Epithelial cell of proximal tubule (primary cell): ENCODE measurements around the gene TMEM221. TPM values are rescaled to one million over a fixed set of nuclear protein-coding genes. Genes with fewer than 3 reads are reported as not detected.

Experiments used
- DNase-seq: peaks from one replicate; pipeline ENCODE4 v3.0.0-alpha.2; 2011; ENCODE audit warnings: low read depth
- H3K4me3 ChIP-seq: 2 replicates; pipeline ENCODE4 v1.5.1; 2011; ENCODE audit warnings: low read depth, mild to moderate bottlenecking, low read length
- total RNA-seq: library from RNA; depleted of rRNA; stranded (reverse); fragments of >200 nt; gene quantifications from 2 replicates; pipeline ENCODE4 v1.2.3, GENCODE V29; 2015
- TF ChIP-seq, protein P1 (sequence below): conservative IDR thresholded peaks from 2 replicates; pipeline ENCODE4 v1.5.1; 2012; ENCODE audit warnings: low read depth, mild to moderate bottlenecking, low read length

The TMEM221 gene
- total RNA-seq, 1 donor from 2014 or later: not detected

DNA sequence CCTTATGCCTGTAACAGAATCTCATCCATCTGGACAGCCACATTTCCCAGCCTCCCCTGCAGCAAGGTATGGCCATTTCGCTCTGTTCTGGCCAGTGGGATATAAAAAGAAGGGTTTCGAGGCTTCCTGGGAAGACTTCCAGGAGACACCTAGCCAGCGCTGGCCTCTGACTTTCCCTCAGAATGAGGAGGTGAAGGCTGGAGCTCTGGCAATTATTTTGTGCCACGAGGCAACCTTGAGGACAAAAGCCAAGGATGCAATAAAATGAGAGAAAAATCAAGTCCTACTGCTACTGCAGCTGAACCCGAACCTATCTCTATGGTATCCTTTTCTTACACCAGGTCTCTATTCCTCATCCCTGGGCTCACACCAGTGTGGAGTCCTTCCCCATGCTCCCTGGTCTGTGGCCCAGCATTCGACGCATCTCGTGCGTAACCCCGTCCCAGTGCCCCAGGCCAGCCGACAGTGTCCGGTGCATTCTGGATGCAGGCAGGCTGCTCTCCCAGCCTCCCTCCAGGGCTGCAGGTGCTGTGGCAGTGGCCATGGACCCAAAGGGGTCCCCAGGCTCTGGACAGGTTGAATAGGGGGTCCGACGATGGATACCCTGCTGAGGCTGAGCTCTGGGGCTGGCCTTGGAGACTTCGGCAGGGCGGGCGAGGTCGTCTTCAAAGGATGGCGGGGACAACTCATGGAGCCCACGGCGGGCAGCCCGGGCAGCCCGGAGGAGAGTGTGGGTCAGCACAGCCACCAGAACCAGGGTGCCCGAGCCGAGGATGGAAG lies 12.2 kb downstream of the TMEM221 start:
- DNase-seq: no peak
- TF ChIP-seq, protein P1, sequence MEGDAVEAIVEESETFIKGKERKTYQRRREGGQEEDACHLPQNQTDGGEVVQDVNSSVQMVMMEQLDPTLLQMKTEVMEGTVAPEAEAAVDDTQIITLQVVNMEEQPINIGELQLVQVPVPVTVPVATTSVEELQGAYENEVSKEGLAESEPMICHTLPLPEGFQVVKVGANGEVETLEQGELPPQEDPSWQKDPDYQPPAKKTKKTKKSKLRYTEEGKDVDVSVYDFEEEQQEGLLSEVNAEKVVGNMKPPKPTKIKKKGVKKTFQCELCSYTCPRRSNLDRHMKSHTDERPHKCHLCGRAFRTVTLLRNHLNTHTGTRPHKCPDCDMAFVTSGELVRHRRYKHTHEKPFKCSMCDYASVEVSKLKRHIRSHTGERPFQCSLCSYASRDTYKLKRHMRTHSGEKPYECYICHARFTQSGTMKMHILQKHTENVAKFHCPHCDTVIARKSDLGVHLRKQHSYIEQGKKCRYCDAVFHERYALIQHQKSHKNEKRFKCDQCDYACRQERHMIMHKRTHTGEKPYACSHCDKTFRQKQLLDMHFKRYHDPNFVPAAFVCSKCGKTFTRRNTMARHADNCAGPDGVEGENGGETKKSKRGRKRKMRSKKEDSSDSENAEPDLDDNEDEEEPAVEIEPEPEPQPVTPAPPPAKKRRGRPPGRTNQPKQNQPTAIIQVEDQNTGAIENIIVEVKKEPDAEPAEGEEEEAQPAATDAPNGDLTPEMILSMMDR: no peak
- no peak overlapping the region for H3K4me3 ChIP-seq

DNA sequence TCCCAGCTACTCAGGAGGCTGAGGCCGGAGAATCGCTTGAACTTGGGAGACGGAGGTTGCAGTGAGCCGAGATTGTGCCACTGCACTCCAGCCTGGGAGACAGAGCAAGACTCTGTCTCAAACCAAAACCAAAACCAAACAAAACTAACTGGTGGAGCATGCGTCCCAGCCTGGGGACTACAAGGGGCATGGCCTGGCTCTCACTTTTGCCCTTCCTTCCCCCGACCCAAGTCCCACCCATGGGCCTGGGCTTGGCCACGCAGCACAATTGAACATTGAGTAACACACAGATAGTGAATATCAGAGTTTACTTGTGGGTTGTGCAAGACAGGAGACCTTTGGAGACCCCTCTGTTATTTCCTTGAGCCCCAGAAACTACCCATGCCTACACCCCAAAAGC lies 13.2 kb downstream of the TMEM221 start:
- TF ChIP-seq, protein P1: no peak
- no peak for DNase-seq
- no peak overlapping the region for H3K4me3 ChIP-seq

DNA sequence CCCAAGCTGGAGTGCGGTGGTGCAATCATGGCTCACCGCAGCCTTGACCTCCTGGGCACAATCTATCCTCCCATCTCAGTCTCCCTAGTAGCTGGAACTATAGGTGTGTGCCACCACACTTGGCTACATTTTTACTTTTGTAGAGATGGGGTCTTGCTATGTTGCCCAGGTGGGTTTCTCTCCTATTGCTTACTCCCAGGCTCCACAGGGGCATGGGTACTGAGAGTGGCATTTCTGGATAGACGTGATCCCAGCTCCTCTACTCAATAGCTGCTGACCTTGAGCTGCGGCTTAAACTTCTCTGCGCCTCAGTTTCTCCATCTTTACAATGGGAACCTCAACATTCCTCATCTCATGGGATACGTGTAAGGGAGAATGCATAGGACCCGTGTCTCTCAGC lies 17.1 kb downstream of the TMEM221 start:
- TF ChIP-seq, protein P1: no peak
- no peak overlapping the region for H3K4me3 ChIP-seq
- no peak for DNase-seq

DNA sequence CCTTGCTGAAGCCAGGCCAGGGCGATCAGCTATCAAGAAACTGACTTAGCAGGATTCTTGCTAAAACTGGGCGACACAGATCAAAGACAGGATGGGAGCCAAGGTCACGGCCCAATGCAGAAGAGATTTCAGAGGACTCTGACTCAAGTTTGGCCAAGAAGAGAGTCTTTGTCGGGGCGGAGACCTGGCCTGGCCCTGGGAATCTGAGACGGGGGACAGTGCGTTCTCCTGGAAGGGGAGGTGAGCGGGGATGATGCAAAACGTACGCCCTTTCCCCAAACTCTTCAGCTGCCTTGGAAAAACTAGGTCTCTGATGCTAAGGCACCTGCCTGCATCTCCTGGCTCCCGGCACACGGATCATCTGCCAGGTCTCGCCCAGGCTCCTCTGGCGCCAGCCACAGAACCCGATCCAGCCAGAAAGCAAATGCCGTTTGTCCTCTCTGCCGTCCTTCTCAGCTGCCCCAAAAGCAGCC lies 18.8 kb downstream of the TMEM221 start:
- TF ChIP-seq, protein P1: no peak
- no peak for DNase-seq
- H3K4me3 ChIP-seq: no peak overlapping the region

DNA sequence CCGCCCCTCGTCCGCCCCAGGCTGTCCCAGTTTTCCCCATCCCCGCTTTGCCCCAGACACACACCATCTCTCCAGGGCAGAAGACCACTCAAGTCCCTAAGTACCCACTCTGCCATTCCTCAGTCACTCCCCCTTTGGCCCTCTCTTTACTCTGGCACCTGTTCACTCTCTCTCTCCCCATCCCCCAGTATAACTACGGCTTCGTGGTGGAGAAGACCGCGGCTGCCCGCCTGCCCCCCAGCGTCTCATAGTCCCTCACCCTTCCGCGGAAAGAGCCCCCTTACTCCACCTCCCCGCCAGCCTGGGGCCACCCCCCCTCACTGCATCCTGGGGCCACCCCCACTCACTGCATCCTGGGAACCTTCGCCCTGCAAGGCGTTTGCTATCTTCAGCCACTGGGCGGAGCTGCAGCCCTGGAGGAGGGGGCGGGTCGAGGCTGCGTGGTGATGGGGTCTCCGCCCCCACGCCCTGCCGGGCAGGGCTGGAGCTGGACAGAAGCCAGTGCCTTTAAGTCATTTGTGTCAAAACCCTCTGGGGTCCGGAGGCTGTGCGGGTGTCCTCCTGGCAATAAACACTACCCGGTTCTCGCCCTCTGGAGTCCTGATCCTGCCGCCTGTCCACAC lies 23.6 kb downstream of the TMEM221 start:
- no peak overlapping the region for H3K4me3 ChIP-seq
- TF ChIP-seq, protein P1: peak; percentile 49
- no peak for DNase-seq

DNA sequence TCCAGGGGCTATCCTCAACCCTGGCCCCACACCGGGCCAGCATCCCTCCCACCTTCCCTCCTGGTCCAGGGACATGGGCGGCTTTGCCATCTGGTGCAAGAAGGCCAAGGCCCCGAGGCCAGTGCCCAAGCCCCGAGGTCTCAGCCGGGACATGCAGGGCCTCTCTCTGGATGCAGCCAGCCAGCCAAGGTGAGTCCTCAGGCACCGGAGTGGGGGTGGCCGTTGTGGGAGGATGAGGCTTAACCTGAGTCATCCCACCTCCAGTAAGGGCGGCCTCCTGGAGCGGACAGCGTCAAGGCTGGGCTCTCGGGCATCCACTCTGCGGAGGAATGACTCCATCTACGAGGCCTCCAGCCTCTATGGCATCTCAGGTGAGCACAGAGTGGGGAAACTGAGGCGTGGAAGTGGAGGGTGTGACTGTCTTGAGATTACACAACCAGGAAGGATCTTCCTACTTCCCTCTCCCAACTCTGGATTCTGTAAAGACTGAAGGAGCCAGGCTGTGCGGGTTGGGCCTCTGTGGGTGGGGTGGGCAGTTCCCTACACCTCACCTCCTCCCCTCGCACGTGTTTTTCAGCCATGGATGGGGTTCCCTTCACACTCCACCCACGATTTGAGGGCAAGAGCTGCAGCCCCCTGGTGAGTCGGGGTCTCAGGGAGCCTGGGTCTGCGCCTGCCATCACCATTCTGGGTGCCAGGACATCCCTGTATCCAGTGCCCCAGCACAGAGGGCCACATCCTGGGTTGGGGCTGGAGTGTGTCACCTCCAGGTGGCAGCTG lies 24.8 kb downstream of the TMEM221 start:
- H3K4me3 ChIP-seq: no peak overlapping the region
- TF ChIP-seq, protein P1: no peak
- DNase-seq: no peak
